ENCODE measurements around the gene LIME1.
"Not testable (repeated sequence)": the region's sequence is repeated elsewhere in the genome, so short reads cannot be mapped to it uniquely, and the experiment has no call there.

Gene LIME1

GRCh38 chr20:63709149-63709527, 27.3 kb upstream of the LIME1 start:
- Mint-ChIP-seq H3K36me3 (ENCODE audit: low read depth) (peaks cover 100% of the 10 kb centered on the region), H3K27me3 (no peaks in the 10 kb centered on the region), H3K9me3 (peaks cover 7% of the 10 kb centered on the region), H3K4me3 (peak overlapping the region; percentile 82), H3K4me1 (ENCODE audit: low read depth) (peaks cover 58% of the 10 kb centered on the region), H3K27ac (peak overlapping the region; percentile 85)
- intact Hi-C loops (cut with micrococcal nuclease): no loop called here

GRCh38 chr20:63711085-63711645, 25.3 kb upstream of the LIME1 start:
- H3K4me3 Mint-ChIP-seq: no peak overlapping the region
- H3K36me3 Mint-ChIP-seq (ENCODE audit: low read depth): peaks cover 100% of the 10 kb centered on the region
- peaks cover 52% of the 10 kb centered on the region for H3K4me1 Mint-ChIP-seq (ENCODE audit: low read depth)

GRCh38 chr20:63712191-63712590, 24.3 kb upstream of the LIME1 start:
- Mint-ChIP-seq H3K27me3 (no peaks in the 10 kb centered on the region), H3K36me3 (ENCODE audit: low read depth) (peaks cover 100% of the 10 kb centered on the region), H3K4me3 (no peak overlapping the region), H3K4me1 (ENCODE audit: low read depth) (peaks cover 42% of the 10 kb centered on the region), H3K9me3 (peaks cover 7% of the 10 kb centered on the region), H3K27ac (no peak overlapping the region)
- intact Hi-C loops (cut with micrococcal nuclease): no loop called here

More at GRCh38 chr20:63711085-63711645, 25.3 kb upstream of the LIME1 start:
- intact Hi-C loops (cut with micrococcal nuclease): no loop called here
- H3K27me3 Mint-ChIP-seq: no peaks in the 10 kb centered on the region
- H3K9me3 Mint-ChIP-seq: peaks cover 7% of the 10 kb centered on the region
- H3K27ac Mint-ChIP-seq: no peak overlapping the region

GRCh38 chr20:63714858-63715257, 21.6 kb upstream of the LIME1 start:
- no peak overlapping the region for H3K27ac Mint-ChIP-seq
- intact Hi-C loops (cut with micrococcal nuclease): no loop called here
- peaks cover 26% of the 10 kb centered on the region for H3K4me1 Mint-ChIP-seq (ENCODE audit: low read depth)
- H3K36me3 Mint-ChIP-seq (ENCODE audit: low read depth): peaks cover 100% of the 10 kb centered on the region
- no peaks in the 10 kb centered on the region for H3K27me3 Mint-ChIP-seq
- H3K4me3 Mint-ChIP-seq: no peak overlapping the region
- peaks cover 16% of the 10 kb centered on the region for H3K9me3 Mint-ChIP-seq

- H3K27ac Mint-ChIP-seq: no peak overlapping the region
- peaks cover 9% of the 10 kb centered on the region for H3K9me3 Mint-ChIP-seq
- no peaks in the 10 kb centered on the region for H3K27me3 Mint-ChIP-seq
- peaks cover 100% of the 10 kb centered on the region for H3K36me3 Mint-ChIP-seq (ENCODE audit: low read depth)
- H3K4me1 Mint-ChIP-seq (ENCODE audit: low read depth): peaks cover 11% of the 10 kb centered on the region
- intact Hi-C loops (cut with micrococcal nuclease): no loop called here
- H3K4me3 Mint-ChIP-seq: no peak overlapping the region
Measured at GRCh38 chr20:63718996-63719395, 17.5 kb upstream of the LIME1 start.

GRCh38 chr20:63722967-63723622, 13.4 kb upstream of the LIME1 start:
- H3K4me1 Mint-ChIP-seq (ENCODE audit: low read depth); H3K27me3 Mint-ChIP-seq; intact Hi-C loops (cut with micrococcal nuclease); H3K4me3 Mint-ChIP-seq; H3K27ac Mint-ChIP-seq: not testable (repeated sequence)
- peaks cover 18% of the 10 kb centered on the region for H3K9me3 Mint-ChIP-seq
- H3K36me3 Mint-ChIP-seq (ENCODE audit: low read depth): peaks cover 91% of the 10 kb centered on the region

- H3K27me3 Mint-ChIP-seq; H3K9me3 Mint-ChIP-seq; intact Hi-C loops (cut with micrococcal nuclease); H3K4me3 Mint-ChIP-seq; H3K27ac Mint-ChIP-seq: not testable (repeated sequence)
- Mint-ChIP-seq H3K4me1 (ENCODE audit: low read depth) (peaks cover 14% of the 10 kb centered on the region), H3K36me3 (ENCODE audit: low read depth) (peaks cover 19% of the 10 kb centered on the region)
Measured at GRCh38 chr20:63730189-63730733, 6.2 kb upstream of the LIME1 start.

GRCh38 chr20:63731410-63731809, 5.1 kb upstream of the LIME1 start:
- H3K27ac Mint-ChIP-seq: no peak overlapping the region
- peaks cover 25% of the 10 kb centered on the region for H3K4me1 Mint-ChIP-seq (ENCODE audit: low read depth)
- intact Hi-C loops (cut with micrococcal nuclease): no loop called here
- H3K36me3 Mint-ChIP-seq (ENCODE audit: low read depth): peaks cover 8% of the 10 kb centered on the region
- no peak overlapping the region for H3K4me3 Mint-ChIP-seq
- peaks cover 16% of the 10 kb centered on the region for H3K27me3 Mint-ChIP-seq
- H3K9me3 Mint-ChIP-seq: no peaks in the 10 kb centered on the region

- Mint-ChIP-seq H3K36me3 (ENCODE audit: low read depth) (no peaks in the 10 kb centered on the region), H3K27ac (no peak overlapping the region), H3K4me3 (no peak overlapping the region), H3K4me1 (ENCODE audit: low read depth) (peaks cover 35% of the 10 kb centered on the region), H3K27me3 (peaks cover 25% of the 10 kb centered on the region), H3K9me3 (no peaks in the 10 kb centered on the region)
- intact Hi-C loops (cut with micrococcal nuclease): no loop called here
Measured at GRCh38 chr20:63732118-63733095, 4.1 kb upstream of the LIME1 start.

- peaks cover 38% of the 10 kb centered on the region for H3K4me1 Mint-ChIP-seq (ENCODE audit: low read depth)
- no peak overlapping the region for H3K4me3 Mint-ChIP-seq
- H3K27me3 Mint-ChIP-seq: peaks cover 28% of the 10 kb centered on the region
- intact Hi-C loops (cut with micrococcal nuclease): no loop called here
- no peak overlapping the region for H3K27ac Mint-ChIP-seq
- H3K9me3 Mint-ChIP-seq: no peaks in the 10 kb centered on the region
- no peaks in the 10 kb centered on the region for H3K36me3 Mint-ChIP-seq (ENCODE audit: low read depth)
Measured at GRCh38 chr20:63733117-63733516, 3.3 kb upstream of the LIME1 start.

GRCh38 chr20:63733579-63734081, 2.8 kb upstream of the LIME1 start:
- Mint-ChIP-seq H3K27me3 (peaks cover 33% of the 10 kb centered on the region), H3K36me3 (ENCODE audit: low read depth) (no peaks in the 10 kb centered on the region), H3K4me3 (no peak overlapping the region), H3K27ac (no peak overlapping the region), H3K4me1 (ENCODE audit: low read depth) (peaks cover 38% of the 10 kb centered on the region), H3K9me3 (no peaks in the 10 kb centered on the region)
- intact Hi-C loops (cut with micrococcal nuclease): no loop called here

GRCh38 chr20:63734111-63734945, 2.1 kb upstream of the LIME1 start:
- H3K4me1 Mint-ChIP-seq (ENCODE audit: low read depth): peaks cover 38% of the 10 kb centered on the region
- H3K27ac Mint-ChIP-seq: no peak overlapping the region
- peaks cover 35% of the 10 kb centered on the region for H3K27me3 Mint-ChIP-seq
- H3K36me3 Mint-ChIP-seq (ENCODE audit: low read depth): no peaks in the 10 kb centered on the region
- H3K4me3 Mint-ChIP-seq: no peak overlapping the region
- intact Hi-C loops (cut with micrococcal nuclease): no loop called here
- no peaks in the 10 kb centered on the region for H3K9me3 Mint-ChIP-seq
